ENCODE results near the gene SYNCRIP. TPM values are rescaled to one million over a fixed set of nuclear protein-coding genes. Genes with fewer than 3 reads are reported as not detected.

Gene SYNCRIP
- total and polyA plus RNA-seq, 2 of the 13 experiments (the other 11 are each of a cell fraction or from before 2014, with no cell fraction given), result 8.1 to 112 TPM

DNA sequence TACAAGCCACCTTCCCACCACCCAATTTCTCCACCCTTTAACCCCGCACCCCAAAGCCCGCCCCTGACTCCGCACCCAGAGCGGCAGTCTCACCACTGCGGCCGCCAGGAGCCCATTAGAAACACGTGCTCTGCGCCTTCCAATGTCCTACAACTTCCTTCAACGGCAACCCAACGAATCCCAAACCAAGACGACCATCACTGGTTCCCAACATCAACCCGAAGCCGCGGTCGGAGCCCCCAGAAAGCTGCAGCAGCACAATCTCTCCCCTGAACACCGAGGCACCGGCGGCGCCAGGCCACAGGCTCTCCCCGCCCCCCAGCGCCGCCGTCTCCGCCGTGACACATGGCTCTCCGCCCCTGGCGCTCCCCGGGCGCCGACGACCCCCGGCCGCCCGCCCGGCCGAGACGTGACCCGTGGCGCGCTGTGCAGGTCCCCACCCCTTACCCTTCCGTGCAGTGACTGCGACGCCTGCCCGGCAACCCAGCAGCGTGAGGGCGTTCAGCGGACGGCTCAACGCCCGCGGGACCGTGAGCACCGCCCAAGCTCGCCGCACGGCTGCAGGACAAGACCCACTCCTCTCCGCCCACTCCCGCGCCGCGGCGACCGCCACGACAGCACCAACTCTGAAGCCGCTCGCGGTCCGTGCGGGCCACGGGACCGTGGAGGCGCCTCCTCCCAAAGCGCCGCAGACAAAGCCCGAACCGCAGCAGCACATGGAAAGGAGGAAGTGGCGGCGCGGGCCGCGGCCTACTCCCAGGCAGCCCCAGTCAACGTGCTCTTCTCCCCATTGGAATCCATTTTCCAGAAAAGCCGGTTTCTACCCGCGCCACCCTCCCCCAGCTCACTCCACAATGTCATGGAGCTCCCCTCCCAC, 551 bp downstream of the SYNCRIP start (continued):
- TF ChIP-seq, protein P1, sequence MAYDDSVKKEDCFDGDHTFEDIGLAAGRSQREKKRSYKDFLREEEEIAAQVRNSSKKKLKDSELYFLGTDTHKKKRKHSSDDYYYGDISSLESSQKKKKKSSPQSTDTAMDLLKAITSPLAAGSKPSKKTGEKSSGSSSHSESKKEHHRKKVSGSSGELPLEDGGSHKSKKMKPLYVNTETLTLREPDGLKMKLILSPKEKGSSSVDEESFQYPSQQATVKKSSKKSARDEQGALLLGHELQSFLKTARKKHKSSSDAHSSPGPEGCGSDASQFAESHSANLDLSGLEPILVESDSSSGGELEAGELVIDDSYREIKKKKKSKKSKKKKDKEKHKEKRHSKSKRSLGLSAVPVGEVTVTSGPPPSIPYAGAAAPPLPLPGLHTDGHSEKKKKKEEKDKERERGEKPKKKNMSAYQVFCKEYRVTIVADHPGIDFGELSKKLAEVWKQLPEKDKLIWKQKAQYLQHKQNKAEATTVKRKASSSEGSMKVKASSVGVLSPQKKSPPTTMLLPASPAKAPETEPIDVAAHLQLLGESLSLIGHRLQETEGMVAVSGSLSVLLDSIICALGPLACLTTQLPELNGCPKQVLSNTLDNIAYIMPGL (CRISPR knock-in tag; IDR thresholded peaks at IDR 0.05; ENCODE audit: borderline replicate concordance in 1 of 2, low read depth in 1 of 2), result peak in 1 of 2 experiments; percentile 7; a peak in 1 of 4 replicates
- 0 out of 2 replicates have a peak, but pooled peaks have one; percentile 52 for TF ChIP-seq ZFP37 (CRISPR knock-in tag; IDR thresholded peaks at IDR 0.05; ENCODE audit: borderline replicate concordance)
- TF ChIP-seq, protein P2, sequence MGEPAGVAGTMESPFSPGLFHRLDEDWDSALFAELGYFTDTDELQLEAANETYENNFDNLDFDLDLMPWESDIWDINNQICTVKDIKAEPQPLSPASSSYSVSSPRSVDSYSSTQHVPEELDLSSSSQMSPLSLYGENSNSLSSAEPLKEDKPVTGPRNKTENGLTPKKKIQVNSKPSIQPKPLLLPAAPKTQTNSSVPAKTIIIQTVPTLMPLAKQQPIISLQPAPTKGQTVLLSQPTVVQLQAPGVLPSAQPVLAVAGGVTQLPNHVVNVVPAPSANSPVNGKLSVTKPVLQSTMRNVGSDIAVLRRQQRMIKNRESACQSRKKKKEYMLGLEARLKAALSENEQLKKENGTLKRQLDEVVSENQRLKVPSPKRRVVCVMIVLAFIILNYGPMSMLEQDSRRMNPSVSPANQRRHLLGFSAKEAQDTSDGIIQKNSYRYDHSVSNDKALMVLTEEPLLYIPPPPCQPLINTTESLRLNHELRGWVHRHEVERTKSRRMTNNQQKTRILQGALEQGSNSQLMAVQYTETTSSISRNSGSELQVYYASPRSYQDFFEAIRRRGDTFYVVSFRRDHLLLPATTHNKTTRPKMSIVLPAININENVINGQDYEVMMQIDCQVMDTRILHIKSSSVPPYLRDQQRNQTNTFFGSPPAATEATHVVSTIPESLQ (CRISPR knock-in tag; conservative IDR thresholded peaks at IDR 0.05), result no peak
- TF ChIP-seq, protein P3, sequence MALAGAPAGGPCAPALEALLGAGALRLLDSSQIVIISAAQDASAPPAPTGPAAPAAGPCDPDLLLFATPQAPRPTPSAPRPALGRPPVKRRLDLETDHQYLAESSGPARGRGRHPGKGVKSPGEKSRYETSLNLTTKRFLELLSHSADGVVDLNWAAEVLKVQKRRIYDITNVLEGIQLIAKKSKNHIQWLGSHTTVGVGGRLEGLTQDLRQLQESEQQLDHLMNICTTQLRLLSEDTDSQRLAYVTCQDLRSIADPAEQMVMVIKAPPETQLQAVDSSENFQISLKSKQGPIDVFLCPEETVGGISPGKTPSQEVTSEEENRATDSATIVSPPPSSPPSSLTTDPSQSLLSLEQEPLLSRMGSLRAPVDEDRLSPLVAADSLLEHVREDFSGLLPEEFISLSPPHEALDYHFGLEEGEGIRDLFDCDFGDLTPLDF (CRISPR knock-in tag; IDR thresholded peaks at IDR 0.05), result no peak
- TF ChIP-seq ZSCAN21 (CRISPR knock-in tag; IDR thresholded peaks at IDR 0.05; ENCODE audit: borderline replicate concordance), result peak; percentile 59; the same call in 1 of the 2 replicates
- TF ChIP-seq DMAP1 (CRISPR knock-in tag; IDR thresholded peaks at IDR 0.05), result peak; percentile 27
- TF ChIP-seq ZNF883 (CRISPR knock-in tag; IDR thresholded peaks at IDR 0.05; ENCODE audit: not compliant biosample characterization), result peak; percentile 40
- TF ChIP-seq RFX5 (IDR thresholded peaks at IDR 0.05; ENCODE audit: low read depth, low read length), result no peak
- peak; percentile 95 for TF ChIP-seq AGO2 (optimal IDR thresholded peaks at IDR 0.05; ENCODE audit: low read depth, low read length)
- 0 out of 2 replicates have a peak, but pooled peaks have one; percentile 2 for TF ChIP-seq ZNF335 (CRISPR knock-in tag; IDR thresholded peaks at IDR 0.05)
- TF ChIP-seq NCOA2 (CRISPR knock-in tag; IDR thresholded peaks at IDR 0.05), result 0 out of 2 replicates have a peak, but pooled peaks have one; percentile 4
- peak; percentile 80; the same call in 1 of the 2 replicates for TF ChIP-seq ZNF790 (CRISPR knock-in tag; IDR thresholded peaks at IDR 0.05; ENCODE audit: borderline replicate concordance)
- no peak; the same call in 1 of the 2 replicates for TF ChIP-seq ZNF331 (CRISPR knock-in tag; IDR thresholded peaks at IDR 0.05)
- TF ChIP-seq RARA (CRISPR knock-in tag; IDR thresholded peaks at IDR 0.05), result peak; percentile 6; the same call in 1 of the 2 replicates
- peak; percentile 11; the same call in 1 of the 2 replicates for TF ChIP-seq ZNF558 (CRISPR knock-in tag; IDR thresholded peaks at IDR 0.05; ENCODE audit: borderline replicate concordance)
- TF ChIP-seq HNRNPLL (IDR thresholded peaks at IDR 0.05; ENCODE audit: low read depth, low read length, poor library complexity, severe bottlenecking), result peak; percentile 19
- no peak for TF ChIP-seq HOXD1 (CRISPR knock-in tag; IDR thresholded peaks at IDR 0.05)
- peak; percentile 79 for TF ChIP-seq ZNF709 (CRISPR knock-in tag; IDR thresholded peaks at IDR 0.05)
- TF ChIP-seq, protein P4, sequence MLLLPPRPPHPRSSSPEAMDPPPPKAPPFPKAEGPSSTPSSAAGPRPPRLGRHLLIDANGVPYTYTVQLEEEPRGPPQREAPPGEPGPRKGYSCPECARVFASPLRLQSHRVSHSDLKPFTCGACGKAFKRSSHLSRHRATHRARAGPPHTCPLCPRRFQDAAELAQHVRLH (CRISPR knock-in tag; IDR thresholded peaks at IDR 0.05; ENCODE audit: borderline replicate concordance, low read depth), result no peak
- no peak for TF ChIP-seq MED8 (CRISPR knock-in tag; IDR thresholded peaks at IDR 0.05; ENCODE audit: insufficient replicate concordance)
- peak; percentile 50; the same call in 1 of the 2 replicates for TF ChIP-seq ZBTB20 (CRISPR knock-in tag; IDR thresholded peaks at IDR 0.05; ENCODE audit: borderline replicate concordance, low read depth)
- peak; percentile 49; the same call in 1 of the 2 replicates for TF ChIP-seq KDM5B (CRISPR knock-in tag; IDR thresholded peaks at IDR 0.05; ENCODE audit: borderline replicate concordance)

Data from HepG2 (cell line).